Mucosa of rectum (tissue), 2 donors: ENCODE data around the gene CAMK2B.
"Not testable (repeated sequence)": the region's sequence is repeated elsewhere in the genome, so short reads cannot be mapped to it uniquely, and the experiment has no call there.

Experiments
- H3K27ac ChIP-seq, 2 donors: one replicate each; pipeline ENCODE4 v1.7.0; 2013; ENCODE audit warnings: inconsistent platforms in 2 of 2, low read depth in 2 of 2, low read length in 2 of 2
- H3K27me3 ChIP-seq, 2 donors: one replicate each; pipeline ENCODE4 v1.7.0; 2013; ENCODE audit warnings: low read length in 2 of 2; ENCODE audit not compliant: control insufficient read depth in 2 of 2, insufficient read depth in 2 of 2
- H3K36me3 ChIP-seq, 2 donors: one replicate each; pipeline ENCODE4 v1.7.0; 2013; ENCODE audit warnings: low read length in 2 of 2; ENCODE audit not compliant: control insufficient read depth in 2 of 2, insufficient read depth in 2 of 2
- H3K4me1 ChIP-seq, 2 donors: one replicate each; pipeline ENCODE4 v1.7.0; 2013; ENCODE audit warnings: low read length in 2 of 2, mild to moderate bottlenecking in 1 of 2; ENCODE audit not compliant: control insufficient read depth in 2 of 2, insufficient read depth in 2 of 2
- H3K4me3 ChIP-seq, 2 donors: one replicate each; pipeline ENCODE4 v1.7.0; 2013; ENCODE audit warnings: low read length in 2 of 2
- H3K9ac ChIP-seq, 2 donors: one replicate each; pipeline ENCODE4 v1.7.0; 2013; ENCODE audit warnings: low read length in 2 of 2, low read depth in 1 of 2, mild to moderate bottlenecking in 1 of 2
- H3K9me3 ChIP-seq, 2 donors: one replicate each; pipeline ENCODE4 v1.7.0; 2013; ENCODE audit warnings: low read length in 2 of 2; ENCODE audit not compliant: control insufficient read depth in 2 of 2
- donor health status: healthy.
- donor health status: Normal muscosa, but diverticular disease.

CAMK2B gene

GRCh38 chr7:44184873-44185446 is 140.4 kb downstream of the CAMK2B start:
- H3K27ac ChIP-seq: no peak overlapping the region
- H3K9me3 ChIP-seq: no peaks in the 10 kb centered on the region
- no peaks in the 10 kb centered on the region for H3K4me1 ChIP-seq
- no peaks in the 10 kb centered on the region for H3K36me3 ChIP-seq
- H3K27me3 ChIP-seq: peaks cover 0 to 3% of the 10 kb centered on the region in 2 donors
- H3K4me3 ChIP-seq: no peak overlapping the region
- H3K9ac ChIP-seq: no peak overlapping the region

- H3K27ac ChIP-seq: no peak overlapping the region
- no peaks in the 10 kb centered on the region for H3K36me3 ChIP-seq
- no peaks in the 10 kb centered on the region for H3K4me1 ChIP-seq
- H3K9ac ChIP-seq: no peak overlapping the region
- H3K4me3 ChIP-seq: no peak overlapping the region
- peaks cover 0 to 5% of the 10 kb centered on the region in 2 donors for H3K27me3 ChIP-seq
- no peaks in the 10 kb centered on the region for H3K9me3 ChIP-seq
Measured at GRCh38 chr7:44184206-44184872, 141.1 kb downstream of the CAMK2B start.

- no peaks in the 10 kb centered on the region for H3K4me1 ChIP-seq
- H3K36me3 ChIP-seq: no peaks in the 10 kb centered on the region
- no peak overlapping the region for H3K9ac ChIP-seq
- H3K27ac ChIP-seq: no peak overlapping the region
- no peaks in the 10 kb centered on the region for H3K9me3 ChIP-seq
- peaks cover 0 to 8% of the 10 kb centered on the region in 2 donors for H3K27me3 ChIP-seq
- H3K4me3 ChIP-seq: no peak overlapping the region
Measured at GRCh38 chr7:44183386-44183785, 142.0 kb downstream of the CAMK2B start.

GRCh38 chr7:44182827-44183226 is 142.6 kb downstream of the CAMK2B start:
- Histone ChIP-seq H3K27me3 (peaks cover 0 to 8% of the 10 kb centered on the region in 2 donors), H3K9ac (no peak overlapping the region), H3K27ac (no peak overlapping the region), H3K9me3 (no peaks in the 10 kb centered on the region), H3K36me3 (no peaks in the 10 kb centered on the region), H3K4me3 (no peak overlapping the region), H3K4me1 (no peaks in the 10 kb centered on the region)

GRCh38 chr7:44180631-44181030 is 144.8 kb downstream of the CAMK2B start:
- H3K27me3 ChIP-seq: peaks cover 0 to 8% of the 10 kb centered on the region in 2 donors
- H3K27ac ChIP-seq: no peak overlapping the region
- no peaks in the 10 kb centered on the region for H3K36me3 ChIP-seq
- no peaks in the 10 kb centered on the region for H3K9me3 ChIP-seq
- no peak overlapping the region for H3K4me3 ChIP-seq
- H3K9ac ChIP-seq: no peak overlapping the region
- H3K4me1 ChIP-seq: no peaks in the 10 kb centered on the region

- no peaks in the 10 kb centered on the region for H3K4me1 ChIP-seq
- no peaks in the 10 kb centered on the region for H3K36me3 ChIP-seq
- no peak overlapping the region for H3K9ac ChIP-seq
- H3K4me3 ChIP-seq: no peak overlapping the region
- H3K27me3 ChIP-seq: peaks cover 0 to 7% of the 10 kb centered on the region in 2 donors
- H3K9me3 ChIP-seq: no peaks in the 10 kb centered on the region
- no peak overlapping the region for H3K27ac ChIP-seq
Measured at GRCh38 chr7:44177570-44178131, 147.7 kb downstream of the CAMK2B start.

- Histone ChIP-seq H3K36me3 (no peaks in the 10 kb centered on the region), H3K9me3 (no peaks in the 10 kb centered on the region), H3K27ac (no peak overlapping the region), H3K9ac (no peak overlapping the region), H3K4me1 (no peaks in the 10 kb centered on the region), H3K4me3 (no peak overlapping the region), H3K27me3 (peaks cover 0 to 5% of the 10 kb centered on the region in 2 donors)
Measured at GRCh38 chr7:44176486-44176885, 148.9 kb downstream of the CAMK2B start.

GRCh38 chr7:44175730-44176129 is 149.7 kb downstream of the CAMK2B start:
- Histone ChIP-seq H3K27me3 (peaks cover 0 to 5% of the 10 kb centered on the region in 2 donors), H3K4me3 (no peak overlapping the region), H3K9ac (no peak overlapping the region), H3K9me3 (no peaks in the 10 kb centered on the region), H3K4me1 (no peaks in the 10 kb centered on the region), H3K36me3 (no peaks in the 10 kb centered on the region), H3K27ac (no peak overlapping the region)

- not testable (repeated sequence) for H3K4me1 ChIP-seq, H3K27ac ChIP-seq
Measured at GRCh38 chr7:44174694-44174948, 150.8 kb downstream of the CAMK2B start.

GRCh38 chr7:44173911-44174693 is 151.3 kb downstream of the CAMK2B start:
- Histone ChIP-seq H3K27me3 (peaks cover 0 to under 1% of the 10 kb centered on the region in 2 donors), H3K9ac (no peak overlapping the region), H3K4me3 (no peak overlapping the region), H3K27ac (no peak overlapping the region), H3K4me1 (no peaks in the 10 kb centered on the region), H3K36me3 (no peaks in the 10 kb centered on the region), H3K9me3 (no peaks in the 10 kb centered on the region)

More at GRCh38 chr7:44174694-44174948, 150.8 kb downstream of the CAMK2B start:
- H3K27me3 ChIP-seq, H3K4me3 ChIP-seq, H3K9me3 ChIP-seq, H3K9ac ChIP-seq, H3K36me3 ChIP-seq: not testable (repeated sequence)
